ENCODE data around the gene PDHX. TPM values are rescaled to one million over a fixed set of nuclear protein-coding genes. Genes with fewer than 3 reads are reported as not detected.

PDHX gene
- total RNA-seq, 1 experiment from 2014 or later: 64.3 TPM

DNA sequence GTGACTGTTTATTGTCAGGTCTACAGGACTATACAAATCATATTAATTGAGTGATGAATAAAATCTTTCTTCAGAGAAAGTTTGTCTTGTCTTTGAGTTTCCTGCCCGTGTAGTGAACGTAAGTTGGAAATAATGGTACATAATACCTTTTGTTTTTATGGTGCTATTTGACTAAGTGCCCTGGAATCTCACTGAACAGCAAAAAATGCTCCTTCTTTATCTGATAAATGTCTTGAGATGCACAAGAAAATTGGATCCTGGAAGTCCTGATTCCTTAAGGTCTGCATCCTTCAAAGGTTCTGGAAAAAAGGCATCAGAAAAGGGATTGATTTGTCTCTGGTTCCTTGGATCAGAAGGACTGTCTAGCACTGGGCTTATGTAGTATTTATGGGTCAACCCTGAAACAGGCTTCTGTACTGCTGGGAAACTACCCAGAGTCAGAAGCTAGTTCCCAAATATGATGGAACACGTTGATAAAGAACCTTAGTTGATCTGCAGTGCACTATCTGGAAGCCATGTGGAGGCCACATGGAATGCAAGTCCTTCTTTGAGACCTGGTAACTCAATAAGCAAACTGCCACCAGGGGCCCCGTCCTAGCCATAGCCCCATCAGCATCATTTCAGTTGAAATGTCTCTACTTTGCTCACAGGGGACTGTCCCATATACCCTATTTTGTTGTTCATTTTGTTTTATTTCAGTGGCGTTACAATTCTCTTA, 122.0 kb downstream of the PDHX start:
- no peaks in the 10 kb centered on the region for H3K27me3 ChIP-seq
- no peak overlapping the region for H3K4me3 ChIP-seq
- no peak for DNase-seq
- no peaks in the 10 kb centered on the region; the same call in 1 of the 2 replicates for H3K9me3 ChIP-seq
- H3K36me3 ChIP-seq: no peaks in the 10 kb centered on the region; the same call in 1 of the 2 replicates

DNA sequence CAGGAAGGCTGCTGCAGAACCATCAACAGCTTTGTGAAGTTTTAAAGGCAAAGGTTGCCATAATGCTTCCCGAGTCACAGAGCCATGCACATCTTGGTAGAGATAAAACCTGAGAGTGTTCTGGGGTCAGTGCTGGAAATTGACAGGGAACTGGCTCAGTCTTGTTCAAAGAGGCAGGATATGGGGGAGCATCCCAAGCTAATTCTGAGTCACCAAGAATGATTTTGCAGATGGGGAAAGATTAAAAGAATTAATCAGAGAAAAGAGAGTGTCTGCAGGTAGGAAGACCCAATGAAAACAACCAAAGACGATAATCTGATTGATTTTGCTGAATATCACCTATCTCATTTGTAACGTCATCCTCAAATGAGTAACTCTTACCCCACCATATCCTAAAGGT, 122.7 kb downstream of the PDHX start:
- H3K27me3 ChIP-seq: no peaks in the 10 kb centered on the region
- H3K36me3 ChIP-seq: no peaks in the 10 kb centered on the region; the same call in 1 of the 2 replicates
- no peak overlapping the region for H3K4me3 ChIP-seq
- no peaks in the 10 kb centered on the region; the same call in 1 of the 2 replicates for H3K9me3 ChIP-seq
- DNase-seq: no peak

DNA sequence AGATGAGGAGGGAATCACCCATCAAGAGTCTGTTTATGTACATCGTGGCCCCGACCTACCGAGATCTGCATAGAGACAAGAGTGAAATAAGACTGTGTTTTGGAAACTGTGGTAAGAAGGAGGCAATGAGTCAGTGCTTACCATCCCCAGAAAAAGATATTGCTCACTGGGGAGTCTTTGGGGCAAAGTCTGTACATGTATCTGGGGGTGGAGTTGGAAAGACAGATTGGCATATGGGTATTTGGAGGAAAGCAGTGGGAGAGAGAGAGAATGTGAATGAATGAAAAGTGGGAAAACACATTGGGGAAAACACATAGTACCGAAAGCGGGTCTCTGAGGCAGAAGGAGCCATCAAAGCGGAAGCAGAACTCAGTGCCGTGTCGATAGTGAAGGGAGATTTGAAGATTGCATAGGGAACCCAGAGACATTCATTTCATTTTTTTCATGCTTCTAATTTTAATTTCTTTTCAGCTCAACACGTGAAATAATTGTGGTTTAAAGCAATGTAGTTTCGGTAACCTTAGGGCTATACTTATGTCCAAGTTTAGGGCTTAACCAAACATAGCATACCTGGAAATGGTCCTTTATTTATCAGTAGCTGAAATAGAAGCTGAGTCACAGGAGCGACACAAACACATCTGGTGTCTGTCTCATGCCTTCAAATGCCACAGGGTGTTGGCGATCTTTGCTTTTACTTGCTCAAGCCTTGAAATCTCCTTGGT, 124.0 kb downstream of the PDHX start:
- peak; percentile 62 for DNase-seq
- Histone ChIP-seq H3K4me3 (no peak overlapping the region), H3K36me3 (no peaks in the 10 kb centered on the region; the same call in 1 of the 2 replicates)

DNA sequence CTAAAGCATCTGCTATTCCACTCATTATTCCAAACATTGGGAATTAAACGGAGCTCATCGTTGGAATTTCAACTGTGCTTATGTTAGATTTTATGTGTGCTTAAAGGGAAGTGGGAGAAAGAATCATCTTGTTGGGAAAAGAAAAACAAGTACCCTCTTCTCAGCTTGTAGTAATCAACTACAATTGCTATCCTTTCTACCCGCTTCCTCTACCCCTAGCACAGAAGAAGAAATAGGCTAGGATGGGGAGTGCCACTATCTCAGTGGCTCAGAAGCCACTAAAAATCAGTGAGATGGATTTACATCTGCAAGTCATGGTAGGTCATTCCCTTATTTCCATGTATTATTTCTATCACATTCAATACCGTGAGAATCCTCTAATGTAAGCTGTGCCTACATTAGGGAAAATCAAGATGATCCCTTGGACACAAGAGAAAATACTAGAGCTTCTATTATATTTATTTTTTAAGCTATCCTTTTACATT, 124.7 kb downstream of the PDHX start:
- Histone ChIP-seq H3K27me3 (no peaks in the 10 kb centered on the region), H3K36me3 (no peaks in the 10 kb centered on the region; the same call in 1 of the 2 replicates), H3K9me3 (peaks cover under 1% of the 10 kb centered on the region; the same call in 1 of the 2 replicates), H3K4me3 (no peak overlapping the region)
- no peak for DNase-seq

More for the DNA sequence above, 124.0 kb downstream of the PDHX start:
- H3K27me3 ChIP-seq: no peaks in the 10 kb centered on the region
- H3K9me3 ChIP-seq: no peaks in the 10 kb centered on the region; the same call in 1 of the 2 replicates

DNA sequence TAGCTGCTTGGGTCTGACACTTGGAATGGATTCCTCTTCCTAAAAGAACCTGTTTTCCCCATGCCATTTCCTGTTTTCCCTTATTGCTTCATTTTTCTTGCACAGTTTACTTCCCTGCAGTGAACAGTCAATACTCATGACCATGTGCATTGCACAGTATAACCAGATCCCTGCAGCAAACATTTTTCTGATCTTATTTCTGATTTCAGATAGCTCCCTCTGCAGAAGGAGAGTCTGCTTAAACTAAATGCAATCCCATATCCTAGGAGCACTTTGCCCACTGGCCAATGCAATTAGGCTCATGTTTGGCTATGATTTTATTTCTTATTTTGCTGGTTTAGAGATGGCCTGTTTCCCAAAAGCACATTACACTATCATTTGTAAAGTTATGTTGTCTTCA, 125.8 kb downstream of the PDHX start:
- no peaks in the 10 kb centered on the region for H3K27me3 ChIP-seq
- no peaks in the 10 kb centered on the region for H3K36me3 ChIP-seq
- DNase-seq: no peak
- H3K9me3 ChIP-seq: peaks cover 6% of the 10 kb centered on the region; the same call in 1 of the 2 replicates
- H3K4me3 ChIP-seq: no peak overlapping the region

DNA sequence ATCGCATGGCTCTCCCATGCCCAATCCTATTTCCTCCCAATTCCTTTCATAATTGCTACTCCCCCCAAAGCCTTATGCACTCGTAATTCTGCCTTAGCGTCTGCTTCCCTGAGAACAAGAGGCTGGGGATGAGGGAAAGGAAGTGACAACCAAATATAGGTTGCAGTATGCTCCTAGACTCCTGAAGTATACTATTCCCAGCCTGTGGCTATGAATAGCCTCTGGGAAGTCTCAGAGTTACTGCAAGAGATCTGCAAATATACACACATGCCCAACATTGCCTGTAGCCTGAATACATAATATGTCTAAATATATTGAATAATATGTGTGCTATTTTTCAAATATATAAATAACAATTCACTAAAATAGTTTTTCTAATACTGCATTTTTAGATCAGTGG, 126.5 kb downstream of the PDHX start:
- no peaks in the 10 kb centered on the region for H3K27me3 ChIP-seq
- DNase-seq: no peak

DNA sequence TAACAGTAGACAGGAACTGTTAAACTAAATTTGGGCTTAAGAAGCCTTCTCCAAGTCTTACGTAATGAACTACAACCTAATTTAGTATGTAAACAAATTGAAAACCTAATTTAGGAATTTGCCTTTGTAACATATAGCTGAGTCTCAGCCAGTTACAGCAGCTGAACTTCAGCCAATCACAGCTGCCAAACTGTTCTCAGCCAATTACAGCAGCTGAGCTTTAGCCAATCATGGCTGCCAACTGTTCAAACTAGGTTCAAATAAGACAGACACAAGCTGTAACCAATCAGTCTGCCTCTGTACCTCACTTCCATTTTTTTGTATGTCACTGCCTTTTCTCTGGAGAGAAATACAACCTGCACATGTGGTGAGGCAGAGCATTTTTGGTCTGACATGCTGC, 127.5 kb downstream of the PDHX start:
- DNase-seq: no peak
- Histone ChIP-seq H3K36me3 (no peaks in the 10 kb centered on the region), H3K4me3 (no peak overlapping the region), H3K27me3 (no peaks in the 10 kb centered on the region), H3K9me3 (peaks cover 6% of the 10 kb centered on the region)

More for the DNA sequence above, 126.5 kb downstream of the PDHX start:
- Histone ChIP-seq H3K4me3 (no peak overlapping the region), H3K9me3 (peaks cover 6% of the 10 kb centered on the region; the same call in 1 of the 2 replicates), H3K36me3 (no peaks in the 10 kb centered on the region)

DNA sequence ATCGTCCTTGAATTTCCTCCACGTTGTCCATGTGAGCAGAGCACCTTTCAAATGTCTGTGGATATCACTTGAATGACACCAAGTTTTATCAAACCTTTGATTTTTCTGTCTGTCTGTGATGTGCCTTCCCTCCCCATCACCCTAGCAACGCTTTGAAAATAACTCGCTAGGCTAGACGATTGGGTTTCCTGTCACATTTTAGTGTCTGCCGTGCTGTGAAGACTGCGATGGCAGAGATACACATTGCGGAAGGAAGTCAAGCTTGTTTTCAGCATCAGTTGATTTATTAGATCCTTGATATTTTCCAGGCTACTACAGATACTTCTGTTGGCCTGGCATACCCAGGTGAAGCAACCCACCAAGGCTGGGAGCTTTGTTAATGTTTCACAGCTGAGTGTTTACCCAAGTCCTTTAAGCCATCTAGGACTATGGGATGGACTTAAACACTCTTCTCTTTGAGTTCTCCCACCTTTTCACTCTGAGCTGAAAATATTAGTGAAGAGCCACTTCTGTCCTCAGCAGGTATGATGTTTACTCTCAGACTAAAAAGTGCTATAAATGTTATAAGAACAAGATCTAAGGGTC, 128.9 kb downstream of the PDHX start:
- Histone ChIP-seq H3K27me3 (no peaks in the 10 kb centered on the region), H3K9me3 (peaks cover 10% of the 10 kb centered on the region), H3K4me3 (no peak overlapping the region), H3K36me3 (no peaks in the 10 kb centered on the region)
- DNase-seq: no peak

Other genes starting within 250 kb of the PDHX start
- 84.2 and 193 TPM in 2 replicates for gene APIP, start 239 bp upstream of the PDHX start, total RNA-seq (2014; rRNA removed; shearing (Covaris generic); ENCODE audit: low replicate concordance)
- gene CD44, start 222.6 kb downstream of the PDHX start, total RNA-seq (2014; rRNA removed; shearing (Covaris generic); ENCODE audit: low replicate concordance): 1,423 and 1,833 TPM in 2 replicates

All from MG63 (cell line).